HG03354 (cell line): ENCODE results near the gene ZRSR2.
"Not testable (repeated sequence)": the region's sequence is repeated elsewhere in the genome, so short reads cannot be mapped to it uniquely, and the experiment has no call there.

ENCODE experiments used
- ATAC-seq: cut with Tn5 transposase; IDR thresholded peaks from one replicate; pipeline ENCODE4 v1.9.1; 2021; ENCODE audit warnings: mild to moderate bottlenecking; ENCODE audit not compliant: unreplicated experiment, poor library complexity, severe bottlenecking

The ZRSR2 gene

DNA sequence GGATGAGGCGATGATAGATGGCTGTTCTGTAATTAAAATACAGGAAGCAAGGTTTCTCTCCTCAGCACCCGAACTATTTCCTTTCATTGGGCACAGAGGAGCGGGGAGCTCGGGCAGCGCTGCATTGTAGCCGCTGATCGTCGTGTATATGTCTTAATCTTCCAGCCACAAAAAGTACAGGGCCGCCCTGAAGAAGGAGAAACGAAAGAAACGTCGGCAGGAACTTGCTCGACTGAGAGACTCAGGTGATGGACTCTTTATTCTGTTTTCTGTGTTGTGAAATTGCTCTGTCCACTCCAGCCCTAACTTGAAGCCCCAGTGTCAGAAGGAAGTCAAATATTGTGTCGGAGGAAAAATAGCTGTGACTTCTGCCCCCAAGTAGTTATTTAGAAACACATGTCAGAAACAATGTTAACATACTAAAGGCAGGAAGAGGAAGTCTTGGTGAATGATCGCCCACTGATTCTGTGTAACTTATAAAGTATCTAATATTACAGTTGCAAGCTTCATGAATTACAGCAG, 546 bp downstream of the ZRSR2 start:
- peak; percentile 37 for ATAC-seq

DNA sequence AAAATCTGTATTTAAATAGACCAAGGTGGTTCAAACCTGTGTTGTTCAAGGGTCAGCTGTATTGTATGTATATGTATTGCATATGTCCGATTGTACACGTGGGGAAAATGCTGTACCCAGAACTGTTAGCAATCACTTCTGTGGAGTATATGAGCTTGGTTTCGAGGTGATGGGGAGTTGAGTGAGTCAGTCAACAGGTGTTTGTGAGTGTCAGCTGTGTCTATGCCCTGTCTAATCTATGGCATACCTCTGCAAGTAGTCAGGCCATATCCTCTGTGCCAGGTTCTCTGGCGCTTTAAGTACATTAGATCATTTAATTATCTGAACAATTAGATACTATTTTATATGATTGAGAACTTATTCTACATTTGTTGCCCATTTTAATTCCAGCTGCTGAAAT, 7.4 kb downstream of the ZRSR2 start:
- ATAC-seq: no peak

DNA sequence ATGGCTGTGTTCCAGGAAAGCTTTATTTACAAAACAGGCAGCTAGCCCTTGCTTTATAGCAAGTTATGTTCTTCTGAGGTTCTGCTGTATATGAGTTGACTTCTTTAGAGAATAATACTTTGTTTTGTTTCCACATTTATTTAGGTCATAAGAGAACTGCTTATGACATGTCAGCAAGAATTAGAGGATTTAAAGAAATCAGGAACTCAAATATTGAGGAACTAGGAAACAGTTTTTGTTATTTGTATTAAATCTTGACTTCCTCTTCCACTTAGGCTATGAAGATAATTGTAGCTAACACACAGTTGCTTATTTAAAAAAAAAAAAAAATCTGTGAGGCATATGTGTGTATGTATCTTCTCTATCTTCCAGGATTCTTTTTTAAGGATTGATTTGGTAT, 14.3 kb downstream of the ZRSR2 start:
- ATAC-seq: no peak

DNA sequence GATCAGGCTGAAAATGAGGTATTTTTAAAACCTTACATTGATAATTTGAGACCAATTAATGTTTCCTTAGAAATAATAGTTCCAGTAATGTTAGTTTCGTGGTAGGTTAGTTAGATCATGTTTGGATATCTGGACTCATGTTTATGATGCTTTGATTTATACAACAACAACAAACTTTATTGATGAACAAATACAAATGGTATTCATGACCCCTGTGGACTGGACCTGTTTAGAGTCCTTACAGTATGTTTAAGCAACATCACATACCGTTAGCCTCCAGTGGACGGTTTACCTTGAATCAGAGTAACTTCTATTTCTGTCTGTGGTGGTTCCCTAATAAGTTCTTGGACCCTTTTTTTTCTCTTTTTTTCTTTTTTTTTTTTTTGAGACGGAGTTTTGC, 18.0 kb downstream of the ZRSR2 start:
- ATAC-seq: no peak

DNA sequence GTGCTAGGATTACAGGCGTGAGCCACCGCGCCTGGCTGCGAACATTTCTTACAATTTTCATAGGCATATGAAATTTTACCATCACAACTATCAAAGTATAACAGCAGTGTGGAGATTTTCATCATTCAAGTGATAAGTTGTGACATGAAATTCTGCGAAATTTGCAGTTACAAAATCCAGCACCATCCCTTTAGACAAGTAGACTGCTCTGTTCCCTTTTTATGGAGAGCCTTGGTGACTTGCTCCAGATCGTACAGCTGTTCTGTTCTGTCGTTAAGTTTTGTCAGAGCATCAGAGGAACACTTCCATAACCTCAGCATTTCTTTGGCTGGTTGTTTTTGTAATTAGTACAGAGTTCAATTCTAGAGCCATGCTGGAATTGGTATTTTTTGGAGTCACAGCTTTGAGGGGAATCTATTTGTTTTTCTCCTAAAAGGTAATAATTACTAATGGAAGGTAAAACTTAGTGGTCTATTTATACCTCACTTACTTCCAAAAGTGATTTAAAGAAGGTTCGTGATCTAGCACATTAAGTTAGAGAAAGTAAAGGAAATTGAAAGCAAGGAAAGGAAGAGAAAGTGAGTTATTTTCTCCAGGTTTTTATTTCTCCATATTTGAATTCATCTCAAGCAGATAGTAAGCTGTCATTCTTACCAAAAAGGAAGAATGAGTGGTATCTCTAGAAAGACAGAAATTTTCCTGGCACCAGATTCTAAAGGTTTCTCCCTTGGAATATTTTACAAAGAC, 22.1 kb downstream of the ZRSR2 start:
- no peak for ATAC-seq

DNA sequence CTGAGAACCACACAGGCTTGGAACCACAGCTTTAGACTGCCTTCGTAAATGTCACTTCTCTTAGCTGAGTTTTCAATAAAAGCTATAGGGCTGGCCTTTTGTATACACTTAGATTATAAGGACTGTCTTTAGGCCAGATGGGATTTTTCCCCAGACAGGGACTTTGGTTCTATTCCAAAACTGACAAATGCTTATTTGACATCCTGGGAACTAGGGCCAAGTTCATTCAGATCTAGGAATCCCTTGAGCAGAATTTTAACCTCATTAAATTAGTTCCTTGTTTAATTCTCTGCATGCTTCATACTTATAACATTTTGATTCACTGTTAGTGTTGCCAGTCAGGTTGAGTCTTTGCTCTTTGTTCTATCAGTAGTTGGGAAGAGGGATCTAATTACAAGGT, 23.1 kb downstream of the ZRSR2 start:
- ATAC-seq: no peak

DNA sequence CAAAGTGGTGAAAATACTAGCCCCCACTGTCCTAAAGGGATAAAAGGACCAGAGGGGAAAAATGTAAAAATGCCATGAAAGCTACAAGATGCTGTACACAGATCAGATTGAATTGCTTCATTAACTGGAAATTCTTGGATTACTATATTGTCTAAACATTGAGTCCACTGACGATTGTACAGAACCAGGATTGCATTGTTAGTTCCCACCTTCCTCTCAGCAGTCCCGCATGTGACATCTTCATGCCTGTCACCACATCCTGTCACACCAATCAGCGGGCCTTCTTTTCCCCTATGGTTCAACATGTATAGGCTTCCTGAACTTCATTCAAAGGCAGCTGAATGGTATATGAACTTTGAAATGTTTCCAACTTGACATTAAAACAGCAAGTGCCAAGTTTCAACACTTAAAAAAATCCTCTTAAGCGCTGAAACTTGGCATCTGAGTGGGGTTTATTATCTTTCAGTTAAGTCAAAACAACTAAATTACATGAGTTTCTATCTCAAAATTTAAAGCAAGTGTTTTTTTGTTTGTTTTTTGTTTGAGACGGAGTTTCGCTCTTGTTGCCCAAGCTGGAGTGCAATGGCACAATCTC, 24.6 kb downstream of the ZRSR2 start:
- no peak for ATAC-seq

DNA sequence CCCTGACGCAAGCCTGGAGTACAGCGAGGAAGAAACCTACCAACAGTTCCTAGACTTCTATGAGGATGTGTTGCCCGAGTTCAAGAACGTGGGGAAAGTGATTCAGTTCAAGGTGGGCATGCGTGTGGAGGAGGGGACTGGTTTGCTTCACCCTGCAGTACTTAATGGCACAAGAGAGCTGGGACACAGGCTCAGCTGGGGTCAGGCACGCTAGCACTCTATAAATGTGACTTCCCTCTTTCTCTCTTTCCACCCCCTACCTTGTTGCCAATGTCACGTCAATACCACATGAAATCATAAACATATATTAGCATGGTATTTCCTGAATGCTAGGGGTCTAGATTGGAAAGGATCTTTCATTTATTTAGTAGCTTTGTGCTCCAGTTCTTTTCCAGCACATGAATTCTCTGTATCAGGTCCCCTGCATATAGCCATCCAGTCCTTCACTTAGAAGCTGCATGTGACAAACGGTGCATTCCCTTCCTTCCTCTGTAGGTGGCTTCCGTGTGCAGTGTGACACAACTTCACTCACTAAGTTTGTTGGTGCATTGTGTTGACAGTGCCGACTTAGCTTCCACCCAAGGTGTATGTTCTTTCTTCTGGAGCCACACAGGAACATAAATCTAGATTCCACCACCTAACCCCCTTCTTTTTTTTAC, 25.6 kb downstream of the ZRSR2 start:
- ATAC-seq: peak; percentile 65

DNA sequence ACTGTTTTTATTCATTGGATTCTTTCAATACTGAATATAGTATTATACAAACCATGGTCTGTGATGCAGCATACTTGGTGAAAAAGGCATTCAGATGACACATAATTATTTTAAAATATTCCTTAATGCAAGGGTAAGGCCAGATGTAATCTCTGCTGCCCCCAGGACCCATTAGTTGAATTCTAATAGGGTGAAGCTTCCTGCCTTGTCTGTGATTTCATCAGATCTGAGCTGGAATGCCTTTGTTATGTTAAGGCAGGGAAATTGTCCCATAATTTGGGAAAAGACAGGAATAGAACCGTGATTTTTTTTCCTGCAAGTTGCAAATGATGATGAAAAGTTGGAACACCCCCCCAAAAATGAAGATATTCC, 26.1 kb downstream of the ZRSR2 start:
- no peak for ATAC-seq

DNA sequence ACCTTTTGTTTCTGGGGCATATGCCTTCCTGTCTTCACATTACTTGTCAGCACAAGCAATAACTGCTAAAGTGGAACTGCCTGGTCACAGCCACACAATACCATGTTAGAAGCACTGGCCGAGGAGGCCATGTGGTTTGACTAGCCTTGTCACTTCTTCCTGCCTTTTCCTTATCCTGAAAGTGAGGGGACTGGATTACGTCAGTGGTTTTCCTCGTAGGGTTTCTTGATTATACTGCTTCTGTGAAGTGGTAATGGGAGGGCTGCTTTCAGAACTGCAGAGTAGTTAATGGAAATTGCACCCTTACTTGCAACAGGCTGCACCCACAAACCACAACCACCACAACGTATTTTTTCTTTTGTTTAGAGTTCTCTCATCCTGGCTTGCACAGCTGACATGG, 26.6 kb downstream of the ZRSR2 start:
- ATAC-seq: no peak

DNA sequence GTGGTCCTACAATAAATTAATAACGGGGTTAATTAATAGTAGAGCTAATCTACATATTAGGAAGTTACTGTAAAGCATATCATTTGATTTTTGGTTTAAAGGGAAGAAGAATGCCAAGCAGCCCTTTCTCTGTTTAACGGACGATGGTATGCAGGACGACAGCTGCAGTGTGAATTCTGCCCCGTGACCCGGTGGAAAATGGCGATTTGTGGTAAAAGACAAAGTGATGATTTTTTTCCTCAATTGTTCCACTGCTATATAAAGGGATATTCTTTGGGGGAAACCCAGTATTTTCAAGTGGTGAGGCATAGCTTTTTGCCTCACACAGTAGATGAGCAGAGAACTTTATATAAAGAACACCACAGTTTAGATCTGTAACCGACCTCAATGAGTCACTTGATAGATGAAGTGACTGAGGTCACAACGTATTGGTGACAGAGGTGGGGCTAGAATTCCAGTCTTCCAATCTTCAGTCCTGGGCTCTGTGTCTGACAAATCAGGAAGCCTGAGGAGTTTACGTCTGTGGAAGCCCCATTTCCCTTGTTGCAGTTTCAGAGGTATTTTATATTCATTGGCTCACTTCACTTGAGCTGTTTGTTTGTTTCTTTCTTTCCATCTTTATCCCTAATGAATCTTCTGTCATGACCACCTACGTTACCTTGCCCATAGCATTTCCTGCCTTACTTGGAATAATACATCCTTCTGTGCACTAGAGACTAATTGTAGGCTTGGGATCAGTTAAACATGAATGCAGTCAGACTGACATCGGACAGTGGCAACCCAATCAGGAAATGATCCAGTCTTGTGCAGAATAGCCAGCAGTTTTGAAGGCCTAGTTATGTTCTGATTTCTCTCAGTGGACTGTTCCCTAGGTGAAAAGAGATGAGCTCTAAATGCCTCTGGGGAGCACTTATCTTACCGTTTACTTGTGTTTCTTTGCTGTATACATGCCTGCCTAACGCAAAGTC, 30.1 kb downstream of the ZRSR2 start:
- no peak for ATAC-seq

DNA sequence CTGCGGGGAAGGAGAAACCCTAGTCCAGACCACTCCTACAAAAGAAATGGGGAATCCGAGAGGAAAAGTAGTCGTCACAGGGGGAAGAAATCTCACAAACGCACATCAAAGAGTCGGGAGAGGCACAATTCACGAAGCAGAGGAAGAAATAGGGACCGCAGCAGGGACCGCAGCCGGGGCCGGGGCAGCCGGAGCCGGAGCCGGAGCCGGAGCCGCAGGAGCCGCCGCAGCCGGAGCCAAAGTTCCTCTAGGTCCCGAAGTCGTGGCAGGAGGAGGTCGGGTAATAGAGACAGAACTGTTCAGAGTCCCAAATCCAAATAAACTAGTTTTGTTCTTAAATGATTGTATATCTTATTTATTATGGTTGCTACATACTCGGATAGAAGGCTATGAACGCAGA, 32.6 kb downstream of the ZRSR2 start:
- ATAC-seq: no peak

DNA sequence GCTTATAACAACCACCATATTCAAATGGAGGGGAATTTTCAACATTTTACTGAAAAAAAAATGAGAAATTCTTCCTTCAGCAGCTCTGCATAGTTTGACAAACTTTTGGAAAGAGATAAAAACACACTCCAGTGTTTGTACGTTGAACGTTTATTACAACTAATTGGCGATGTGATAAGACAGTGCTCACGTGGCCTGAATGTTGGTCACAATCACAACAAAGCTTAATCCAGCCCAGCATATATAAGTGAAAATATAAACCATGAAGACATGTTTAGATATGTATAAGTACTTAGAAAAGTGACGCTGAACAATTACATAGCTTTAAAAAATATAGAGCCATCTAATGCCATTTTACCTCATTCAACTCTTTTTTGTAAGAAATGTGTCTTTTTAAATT, 35.7 kb downstream of the ZRSR2 start:
- ATAC-seq: no peak

DNA sequence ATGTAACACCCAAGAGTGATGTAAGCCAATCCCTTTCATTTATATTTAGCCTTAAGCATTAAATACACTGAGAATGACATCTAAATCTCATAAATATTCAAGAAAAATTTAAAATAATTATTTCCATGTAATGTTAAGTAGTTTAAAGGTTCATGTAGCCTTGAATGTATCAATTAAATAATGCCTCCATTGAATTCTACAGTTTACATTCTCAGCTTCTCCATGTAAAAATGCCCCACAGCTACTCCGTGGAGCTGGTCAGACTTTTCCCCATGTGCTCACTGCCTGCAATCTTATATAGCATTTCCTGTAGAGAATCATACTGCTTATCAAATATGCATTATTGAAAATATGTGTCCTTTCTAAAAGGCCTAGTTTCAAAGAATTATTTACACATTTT, 38.9 kb downstream of the ZRSR2 start:
- no peak for ATAC-seq

DNA sequence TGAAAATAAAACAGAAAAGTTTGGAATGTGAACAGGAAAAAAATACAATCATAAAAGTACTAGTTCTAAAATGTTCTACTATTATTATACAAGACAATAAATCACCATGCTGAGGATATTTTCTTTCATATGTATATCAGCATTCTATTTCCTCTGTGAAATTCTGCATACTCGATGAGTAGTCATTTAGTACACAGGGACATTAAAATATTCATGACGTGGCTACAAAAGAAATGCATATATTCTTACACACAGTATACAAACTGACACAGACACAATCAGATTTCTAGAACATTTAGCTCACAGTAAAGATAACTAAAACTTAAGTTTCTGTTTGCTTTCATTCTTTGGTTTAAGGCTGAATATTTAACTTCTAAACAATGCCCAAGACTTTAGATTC, 41.1 kb downstream of the ZRSR2 start:
- not testable (repeated sequence) for ATAC-seq

DNA sequence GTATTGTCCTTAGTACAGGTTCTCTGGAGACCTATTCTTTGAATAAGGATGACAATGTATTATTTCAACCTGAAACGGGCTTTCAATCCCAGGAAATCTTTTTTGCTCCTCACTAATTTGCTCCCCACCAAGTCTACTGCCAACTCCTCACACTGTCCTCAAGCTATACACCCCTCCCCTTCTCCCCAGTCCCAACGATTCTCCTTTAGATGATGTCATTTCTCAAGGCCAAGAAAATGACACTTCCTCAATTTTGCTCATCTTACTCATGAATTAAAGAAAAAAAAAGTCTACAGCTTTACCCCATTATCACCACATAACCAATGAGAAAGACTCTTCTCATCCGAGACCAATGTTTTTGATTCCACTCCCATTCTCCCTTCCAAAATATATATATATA, 43.8 kb downstream of the ZRSR2 start:
- ATAC-seq: no peak

DNA sequence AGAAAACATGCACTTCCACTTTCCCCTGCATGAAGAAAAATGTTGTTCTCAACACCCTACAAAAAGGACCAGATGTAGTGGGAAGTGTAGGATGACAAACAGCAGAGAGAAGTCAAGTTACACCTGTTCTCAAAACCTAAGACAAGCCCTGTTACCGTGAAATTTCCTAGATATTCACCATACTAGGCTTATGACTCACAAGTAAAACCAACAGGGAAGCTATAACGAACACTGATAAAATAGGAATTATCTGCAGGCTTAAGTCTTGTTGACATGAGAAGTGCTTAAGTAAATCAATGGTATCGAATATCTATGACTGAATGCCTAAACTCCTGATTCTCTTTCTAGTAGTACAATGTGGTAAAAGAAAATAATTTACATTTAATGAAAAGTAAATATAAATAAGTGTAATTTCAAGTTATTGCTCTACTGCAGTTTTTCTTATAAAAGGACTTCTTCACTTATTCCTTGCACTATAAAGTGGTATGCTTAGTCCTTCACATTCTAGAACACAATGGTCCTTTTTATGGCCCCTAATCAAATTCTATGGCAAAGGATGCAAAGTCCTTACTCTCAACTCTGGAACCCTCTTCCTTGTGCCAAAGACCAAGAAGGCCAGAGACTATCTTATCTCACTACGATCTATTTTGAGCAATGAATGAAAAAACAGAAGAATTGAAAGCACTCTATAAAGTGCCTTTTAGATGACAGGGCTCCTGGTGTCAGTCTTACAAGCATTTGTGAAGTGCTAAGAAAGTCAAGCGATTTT, 44.7 kb downstream of the ZRSR2 start:
- ATAC-seq: no peak

DNA sequence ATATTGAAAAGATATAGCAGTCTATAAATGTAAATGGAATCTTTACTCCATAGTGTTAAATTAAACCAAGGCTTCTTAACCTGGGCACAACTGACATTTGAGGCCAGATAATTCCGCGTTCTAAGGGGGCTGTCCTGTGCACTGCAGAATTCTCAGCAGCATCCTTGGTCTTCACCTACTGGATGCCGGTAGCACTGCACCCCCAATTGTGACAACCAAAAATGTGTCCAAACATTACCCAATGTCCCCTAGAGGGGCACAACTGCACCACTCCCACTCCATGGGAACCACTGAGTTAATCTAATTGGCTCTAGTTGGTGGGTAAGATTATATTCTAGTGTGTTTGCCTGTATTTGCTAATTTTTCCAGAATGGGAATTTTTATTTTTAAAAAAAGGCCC, 47.7 kb downstream of the ZRSR2 start:
- ATAC-seq: peak; percentile 76

DNA sequence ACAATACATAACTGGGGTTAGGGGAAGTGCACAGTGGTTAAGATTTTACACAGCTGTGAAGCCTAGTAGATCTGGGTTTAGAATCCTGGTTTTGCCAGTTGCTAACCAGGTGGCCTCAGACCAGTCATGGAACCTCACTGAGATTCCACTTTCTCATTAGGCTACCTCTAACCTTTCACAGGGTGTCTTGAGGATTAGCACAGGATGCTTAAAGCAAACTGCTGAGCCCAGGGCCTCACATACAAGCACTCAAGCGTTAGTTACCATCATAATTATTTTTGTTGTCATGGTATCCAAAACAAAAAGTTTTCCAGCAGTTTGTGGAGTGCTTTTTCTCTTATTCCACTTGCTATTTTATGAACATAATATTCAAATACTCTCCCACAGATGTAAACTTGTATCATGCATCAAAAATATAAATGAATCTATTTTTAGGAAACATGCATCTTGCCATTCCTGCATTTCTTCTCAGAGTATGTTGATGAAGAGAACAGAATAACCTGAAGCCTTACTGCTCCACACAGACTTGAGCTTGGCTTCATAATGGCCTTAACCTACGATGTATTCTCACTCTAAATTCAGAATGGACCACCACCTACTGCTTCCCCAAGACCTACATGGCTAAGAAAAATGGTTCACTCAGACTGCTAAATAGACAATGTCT, 51.7 kb downstream of the ZRSR2 start:
- no peak for ATAC-seq
